Non-pigmented ciliary epithelial cell (primary cell): ENCODE measurements around the gene PAMR1.

Experiments
- DNase-seq: peaks from one replicate; pipeline ENCODE4 v3.0.0-alpha.2; 2010; ENCODE audit warnings: low read depth

Gene PAMR1

DNA sequence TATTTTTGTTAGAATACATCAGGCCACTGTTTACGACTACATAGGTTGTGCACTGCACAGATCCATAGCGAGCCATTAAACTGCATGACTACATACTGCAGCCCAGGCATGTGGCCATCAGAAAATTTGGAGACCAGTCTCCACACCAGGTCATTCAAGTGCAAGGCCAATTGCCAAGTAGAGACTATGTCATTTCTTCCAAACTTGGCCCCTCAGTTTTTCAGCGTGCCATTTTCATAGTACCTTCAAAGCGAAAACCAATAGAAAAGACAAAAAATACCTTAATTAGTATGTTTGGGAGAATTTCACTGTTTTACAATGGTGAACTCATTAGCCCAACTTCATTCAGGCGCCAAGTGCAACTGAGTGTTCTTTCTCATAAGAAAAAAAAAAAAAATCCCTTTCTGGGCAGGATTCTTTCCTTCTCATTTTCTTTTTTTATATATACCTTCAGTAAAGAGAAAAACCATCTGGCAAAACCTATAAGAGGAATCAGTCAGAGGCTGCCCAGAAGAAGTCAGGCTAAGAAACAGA, 30.4 kb downstream of the PAMR1 start:
- DNase-seq: no peak

DNA sequence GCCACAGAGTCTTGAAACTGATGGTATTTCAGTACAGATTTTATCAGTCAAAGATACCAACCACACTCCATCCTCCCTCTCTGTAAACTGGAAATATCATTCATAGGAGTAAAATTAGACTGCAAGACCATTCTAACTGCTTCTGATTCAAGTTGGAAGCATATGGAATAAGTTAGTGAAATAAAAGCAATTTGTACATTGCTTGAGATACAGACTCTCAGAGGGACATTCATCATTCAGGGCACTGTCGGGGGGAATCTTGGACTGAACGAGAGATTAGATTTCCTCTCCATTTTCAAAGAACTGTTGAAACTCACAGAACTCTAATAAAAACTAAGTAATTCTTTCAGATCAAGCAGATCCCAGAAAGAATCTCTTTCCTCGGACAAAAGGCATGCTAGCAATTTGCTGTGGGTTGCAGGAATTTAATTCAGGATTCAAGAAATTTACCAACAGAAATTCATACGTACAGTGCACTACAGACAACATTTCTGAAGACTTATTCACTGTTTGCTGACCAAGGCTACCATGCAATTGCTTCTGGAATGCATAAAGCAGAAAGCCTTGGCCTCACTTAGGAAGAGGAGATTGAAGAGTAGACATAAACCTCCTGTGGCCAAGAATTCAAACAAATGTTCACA, 34.1 kb downstream of the PAMR1 start:
- peak; percentile 88 for DNase-seq

DNA sequence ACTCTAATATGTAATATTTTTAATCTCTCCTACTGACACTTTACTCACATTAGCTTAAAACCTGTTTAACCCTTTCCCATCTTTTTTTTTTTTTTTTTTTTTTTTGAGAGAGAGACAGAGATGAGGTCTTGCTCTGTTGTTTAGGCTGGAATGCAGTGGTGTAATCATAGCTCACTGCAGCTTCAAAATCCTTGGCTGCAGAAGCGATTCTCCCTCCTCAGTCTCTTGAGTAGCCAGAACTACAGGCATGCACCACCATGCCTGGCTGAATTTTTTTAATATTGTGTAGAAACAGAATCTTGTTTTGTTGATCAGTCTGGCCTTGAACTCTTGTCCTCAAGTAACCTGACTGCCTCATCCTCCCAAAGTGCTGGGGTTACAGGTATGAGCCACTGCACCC, 37.3 kb downstream of the PAMR1 start:
- no peak for DNase-seq

DNA sequence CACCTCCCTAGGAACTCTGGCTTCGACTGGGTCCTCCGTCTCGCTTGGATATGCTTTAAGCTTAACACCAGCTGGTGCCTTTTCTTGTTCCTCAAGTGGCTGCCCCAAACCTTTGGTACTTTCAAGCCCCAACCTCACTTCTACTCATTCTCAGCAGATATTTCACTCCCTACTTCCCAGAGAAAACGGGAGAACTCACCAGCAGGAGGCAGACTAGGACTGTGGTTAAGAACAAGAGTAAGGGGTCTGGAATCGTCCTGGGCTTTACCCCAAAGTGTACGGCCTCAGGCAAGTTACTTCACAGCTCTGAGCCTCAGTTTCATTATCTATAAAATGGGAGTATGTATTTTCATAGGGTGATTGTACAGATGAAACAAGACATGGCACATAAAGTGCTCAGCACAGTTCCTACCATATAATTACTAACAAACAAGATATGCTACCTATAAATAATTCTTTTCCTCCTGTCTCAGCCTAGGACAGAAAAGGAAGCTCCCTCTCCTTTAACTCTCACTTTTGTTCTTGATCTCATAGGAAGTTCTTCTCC, 37.8 kb downstream of the PAMR1 start:
- DNase-seq: no peak

DNA sequence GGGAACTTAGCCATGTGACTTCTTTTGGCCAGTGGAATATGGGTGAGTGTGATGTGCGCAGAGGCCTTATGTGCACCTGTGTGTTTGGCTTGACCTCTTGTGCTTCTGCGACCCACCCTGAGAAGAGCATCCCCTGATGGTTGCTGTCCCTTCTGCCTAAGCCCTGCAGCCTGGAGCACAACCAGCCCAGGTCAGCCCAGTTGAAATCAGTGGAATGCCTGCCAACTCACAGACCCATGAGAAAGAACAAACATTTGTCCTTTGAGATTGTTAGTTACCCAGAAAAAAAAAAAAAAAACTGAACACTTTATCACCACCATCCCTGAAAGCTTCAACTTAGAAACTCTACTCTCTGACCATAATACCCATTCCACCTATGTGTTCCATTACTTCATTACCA, 38.5 kb downstream of the PAMR1 start:
- no peak for DNase-seq

DNA sequence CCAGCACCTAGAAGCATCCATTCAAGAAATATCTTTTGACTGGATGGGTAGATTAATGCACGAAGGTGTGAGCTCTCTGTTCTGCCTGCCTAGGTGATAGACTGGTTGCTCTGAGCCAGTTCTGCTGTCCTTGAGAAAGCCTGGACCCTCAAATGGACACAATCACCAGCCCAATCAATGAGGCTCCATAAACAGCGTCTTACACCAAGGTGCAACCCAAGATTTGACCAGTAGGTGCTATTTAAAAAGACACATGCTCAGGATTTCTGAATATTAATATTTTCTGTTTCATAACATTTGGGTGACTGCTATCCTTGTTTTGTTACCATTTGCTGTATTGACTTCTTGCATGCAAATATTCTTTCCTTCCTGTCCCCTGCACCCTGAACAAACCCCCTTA, 39.0 kb downstream of the PAMR1 start:
- no peak for DNase-seq

DNA sequence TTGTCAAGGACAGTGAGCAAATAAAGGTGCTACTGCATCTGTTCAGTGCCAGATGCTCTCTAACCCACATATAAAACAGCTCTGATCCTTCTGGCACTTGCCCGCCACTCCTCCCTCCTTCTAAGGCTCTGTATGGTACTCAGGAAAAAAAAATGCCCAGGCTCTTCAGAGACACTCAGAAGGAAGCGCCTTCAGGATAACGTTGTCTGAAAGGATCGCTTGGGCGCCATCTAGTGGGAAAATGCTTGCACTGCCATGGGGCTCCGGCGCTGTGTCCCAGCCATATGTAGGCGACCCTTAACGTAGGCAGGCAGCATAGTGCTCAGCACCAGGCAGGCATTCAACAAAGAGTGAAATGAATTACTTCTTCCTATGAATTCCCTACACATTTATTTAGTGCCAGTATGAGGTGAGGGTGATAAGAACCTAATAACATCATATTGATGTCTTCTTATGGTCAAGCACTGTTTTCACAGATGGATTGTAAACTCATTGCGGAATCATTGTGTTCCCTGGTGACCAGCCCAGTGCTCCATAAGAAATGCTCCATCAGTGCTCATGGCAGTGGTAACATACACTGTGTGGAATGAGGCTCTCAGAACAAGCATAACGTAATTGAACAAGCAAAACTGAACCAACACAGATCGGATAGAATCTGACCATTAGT, 39.6 kb downstream of the PAMR1 start:
- DNase-seq: peak; percentile 19

DNA sequence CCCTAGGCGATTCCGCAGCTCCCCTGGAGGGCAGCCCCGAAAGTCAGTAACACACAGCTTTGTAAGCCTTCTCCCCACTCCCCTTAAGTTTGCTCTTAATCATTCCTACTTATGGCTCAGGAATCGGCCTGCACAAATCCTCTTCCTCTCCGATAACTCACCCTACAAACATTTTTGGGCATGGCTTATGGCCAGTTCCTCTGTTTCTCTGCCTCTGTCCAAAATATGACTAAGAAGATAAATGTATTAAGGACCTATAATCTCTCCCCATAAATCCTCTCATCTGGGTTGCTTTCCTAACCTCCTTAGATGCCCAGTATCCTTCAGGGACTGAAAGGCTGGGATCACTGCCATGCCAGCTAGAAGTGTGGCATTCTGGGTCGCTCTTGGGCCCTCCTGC, 41.0 kb downstream of the PAMR1 start:
- peak; percentile 13 for DNase-seq

DNA sequence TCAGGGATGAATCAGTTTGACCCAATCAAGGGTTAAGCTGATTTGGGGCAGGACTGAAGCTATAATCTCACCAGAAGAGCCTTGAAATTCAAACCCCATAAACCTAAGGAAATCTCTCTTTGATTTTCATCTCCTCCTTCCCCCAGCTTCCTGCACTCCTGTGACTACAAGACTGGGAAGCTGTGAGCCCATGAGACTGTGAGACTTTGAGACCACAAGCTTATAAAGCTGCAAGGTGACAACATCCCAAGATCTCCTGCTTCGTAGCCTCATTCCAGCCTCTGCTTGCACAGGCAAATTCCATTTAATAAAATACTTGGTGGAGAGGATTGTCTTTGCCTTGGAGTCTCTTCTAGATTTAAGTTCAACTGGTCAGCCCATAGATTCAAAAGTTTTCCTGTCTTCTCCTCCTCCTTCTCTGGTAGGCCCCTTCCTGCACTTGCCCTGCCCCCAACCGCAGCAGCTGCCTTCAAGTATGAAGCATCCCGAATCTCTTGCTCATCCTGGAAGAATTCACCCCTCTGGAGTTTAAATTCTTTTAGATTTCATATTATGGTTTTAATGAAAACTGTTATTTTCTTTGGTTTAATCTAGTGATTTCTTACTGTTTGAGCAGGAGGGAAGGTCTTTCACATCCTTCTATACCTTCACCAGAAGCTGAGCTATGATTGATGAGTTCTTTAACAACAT, 42.1 kb downstream of the PAMR1 start:
- DNase-seq: peak; percentile 45

DNA sequence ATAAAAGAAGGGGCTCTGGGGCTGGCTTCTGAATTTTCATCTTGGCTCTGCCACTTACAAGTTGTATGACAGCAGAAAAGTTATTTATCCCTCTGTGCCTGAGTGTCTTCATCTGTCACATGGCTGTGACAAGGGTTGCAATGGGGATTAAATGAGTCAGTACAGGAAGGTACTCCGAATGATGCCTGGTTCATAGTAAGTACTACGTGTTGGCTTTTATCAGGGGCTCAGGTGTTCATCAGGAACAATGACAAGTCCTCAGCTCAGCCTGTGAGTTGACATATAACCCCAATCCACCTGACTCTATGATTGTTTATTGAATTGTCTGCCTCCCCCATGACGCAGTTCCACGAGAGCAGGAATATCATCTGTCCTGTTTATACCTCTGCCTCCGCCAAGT, 45.7 kb downstream of the PAMR1 start:
- no peak for DNase-seq

DNA sequence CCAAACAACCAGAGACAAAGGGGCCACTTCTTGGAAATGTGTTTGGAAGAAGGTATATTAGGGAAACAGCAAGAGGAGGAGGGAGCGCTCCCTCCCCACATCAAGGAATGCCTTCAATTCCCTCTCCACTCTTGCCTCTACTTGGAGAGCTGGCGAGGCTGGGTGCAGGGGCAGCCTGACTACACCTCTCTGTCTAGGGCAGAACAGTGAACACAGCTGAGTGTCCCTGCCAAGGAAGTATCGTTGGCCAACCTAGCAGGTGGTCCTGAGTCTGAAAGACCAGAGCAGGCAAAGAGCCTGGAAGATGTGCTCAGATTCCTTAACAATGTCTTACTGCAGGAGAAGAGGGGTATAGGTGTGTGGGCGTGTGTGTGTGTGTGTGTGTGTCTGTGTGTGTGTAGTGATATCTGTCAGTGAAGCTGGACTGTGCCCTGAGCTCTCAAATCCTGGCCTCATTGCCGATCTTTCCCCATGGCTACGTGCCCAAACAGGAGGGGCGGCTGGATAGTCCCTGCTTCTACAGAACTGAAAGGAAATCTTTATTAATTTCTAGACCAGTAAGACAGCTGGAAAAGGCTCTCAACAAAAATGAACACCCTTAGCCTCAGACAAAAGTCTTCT, 46.8 kb downstream of the PAMR1 start:
- DNase-seq: no peak

DNA sequence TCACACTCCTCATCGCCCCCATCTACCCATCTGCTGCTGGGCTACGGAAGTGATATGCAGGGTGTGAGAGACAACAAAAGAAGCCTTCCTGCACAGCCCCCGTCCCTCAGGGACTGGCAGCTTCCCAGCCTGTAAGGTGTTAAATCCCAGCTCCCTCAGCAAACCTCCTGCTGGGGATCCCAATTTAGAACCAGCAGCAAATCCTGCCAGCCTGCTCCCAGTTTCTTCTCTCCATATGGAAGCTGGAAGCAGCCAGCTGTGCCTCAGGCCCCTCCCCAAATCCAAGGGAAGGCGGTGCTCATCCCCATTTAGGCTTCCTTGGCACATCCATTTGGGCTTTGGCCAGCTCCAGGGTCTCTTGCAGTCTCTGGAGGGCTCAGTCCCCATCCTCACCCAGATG, 47.5 kb downstream of the PAMR1 start:
- DNase-seq: no peak

DNA sequence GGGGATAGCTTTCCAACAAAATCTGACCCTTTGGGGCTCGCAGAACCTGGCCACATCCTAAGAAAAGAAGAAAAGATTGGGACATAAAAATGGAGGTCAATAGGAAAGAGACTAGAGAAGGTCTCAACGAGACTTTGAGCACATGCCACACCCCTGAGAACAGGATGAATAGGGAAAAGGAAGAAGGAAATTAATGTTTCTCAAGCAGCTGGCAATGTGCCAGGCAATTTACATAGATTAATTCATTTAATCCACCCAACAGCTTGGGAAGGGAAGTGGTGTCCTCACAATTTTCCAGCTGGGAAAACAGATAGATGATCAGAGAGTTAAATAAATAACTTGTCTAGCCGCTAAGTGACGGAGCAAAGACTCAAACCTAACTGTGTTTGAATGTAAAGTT, 50.7 kb downstream of the PAMR1 start:
- no peak for DNase-seq

DNA sequence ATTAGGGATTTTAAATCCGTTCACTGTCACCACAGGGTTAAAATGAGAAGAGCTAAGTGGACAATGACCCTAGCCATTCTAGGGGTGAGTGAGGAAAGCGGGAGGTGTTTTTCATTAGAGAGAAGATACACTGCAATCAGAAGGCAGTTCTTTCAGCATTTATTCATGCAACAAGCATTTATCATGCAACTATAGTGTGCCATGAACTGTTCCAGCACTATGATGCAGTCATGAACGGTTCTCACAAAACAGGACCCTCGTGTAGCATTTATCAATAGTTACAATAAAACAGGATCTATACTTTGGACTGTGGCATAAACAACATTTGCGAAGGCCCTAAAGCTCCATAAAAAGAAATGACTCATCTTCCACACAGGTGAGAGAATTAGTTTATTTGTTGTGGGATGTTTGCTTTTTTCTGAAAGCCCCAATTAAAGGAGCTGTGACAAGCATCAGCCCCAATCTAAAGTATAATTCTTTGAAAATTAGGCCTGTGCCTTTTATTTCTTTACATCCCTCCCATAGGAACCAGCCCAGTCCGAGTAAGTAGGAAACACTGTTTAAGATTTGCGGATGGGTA, 51.5 kb downstream of the PAMR1 start:
- no peak for DNase-seq

DNA sequence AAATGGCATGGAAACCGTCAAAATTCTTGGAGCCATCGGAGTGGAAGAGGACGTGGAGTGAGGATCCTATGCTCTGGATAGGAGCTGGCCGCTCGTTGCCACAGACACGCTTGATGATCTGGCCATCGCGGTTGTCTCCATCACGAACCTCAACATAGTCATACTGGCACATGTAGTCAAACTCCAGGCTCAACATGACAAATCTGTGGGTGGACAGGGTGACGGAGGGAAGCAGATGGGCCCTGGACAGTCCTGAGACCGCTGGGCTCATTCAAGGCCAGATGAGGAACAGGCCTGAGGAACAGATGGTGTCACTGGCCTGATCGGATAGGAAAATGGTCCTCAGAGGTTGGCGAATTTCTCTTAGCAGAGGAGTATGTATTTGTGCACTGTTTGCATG, 54.8 kb downstream of the PAMR1 start:
- DNase-seq: no peak

DNA sequence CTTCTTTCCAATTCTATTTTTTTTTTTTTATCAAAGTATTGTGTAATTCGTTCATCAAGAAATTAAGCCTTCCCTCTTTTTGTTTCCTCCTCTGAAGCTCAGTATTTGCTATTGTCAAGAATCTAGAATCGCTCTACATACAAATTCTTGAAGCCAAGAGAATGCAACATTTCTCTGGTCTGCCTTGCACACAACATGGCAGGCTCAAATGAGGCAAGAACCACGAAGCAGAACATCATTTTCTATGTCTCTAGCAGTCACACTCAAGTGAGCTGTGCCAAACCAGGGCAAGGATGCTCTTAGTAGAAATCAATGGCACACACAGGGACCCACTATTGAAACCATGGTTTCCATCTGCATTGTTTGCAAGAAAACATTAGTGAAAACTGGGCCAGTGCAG, 59.4 kb downstream of the PAMR1 start:
- no peak for DNase-seq

DNA sequence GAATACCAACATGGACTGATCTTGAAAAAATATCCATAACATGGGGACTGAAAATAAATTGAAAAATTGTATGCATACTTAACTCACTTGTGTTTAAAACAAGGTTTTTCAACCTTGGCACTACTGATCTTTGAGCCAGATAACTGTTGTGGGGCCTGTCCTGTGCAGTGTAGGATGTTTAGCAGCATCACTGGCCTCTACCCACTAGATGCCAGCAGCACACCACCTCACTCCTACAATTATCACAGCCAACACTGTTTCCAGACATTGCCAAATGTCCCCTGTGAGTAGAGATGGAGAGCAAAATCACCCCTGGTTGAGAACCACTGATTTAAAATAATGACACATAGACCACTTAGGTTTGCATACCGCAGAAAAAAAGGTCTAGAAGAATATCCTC, 61.1 kb downstream of the PAMR1 start:
- no peak for DNase-seq

DNA sequence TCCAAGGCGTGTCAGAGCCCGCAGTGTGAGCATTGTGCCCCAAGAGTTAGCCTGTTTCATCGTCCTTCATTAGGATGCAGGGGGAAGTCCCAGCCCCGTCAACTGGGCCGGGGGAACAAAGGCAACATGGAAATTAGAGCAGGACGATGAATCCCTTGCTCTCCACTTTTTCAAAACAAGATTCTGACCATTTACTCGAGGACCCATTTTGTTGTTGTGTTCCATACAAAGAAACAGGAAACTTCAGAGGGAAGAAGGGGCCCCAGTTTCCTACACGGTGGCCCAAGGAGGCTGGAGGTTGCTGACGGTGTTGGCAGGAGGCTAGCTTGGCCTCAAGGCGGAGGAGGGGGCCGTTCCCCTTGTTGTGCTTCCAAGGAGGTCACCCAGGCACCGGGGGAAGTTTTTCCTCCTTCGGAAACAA, 62.1 kb downstream of the PAMR1 start:
- no peak for DNase-seq

DNA sequence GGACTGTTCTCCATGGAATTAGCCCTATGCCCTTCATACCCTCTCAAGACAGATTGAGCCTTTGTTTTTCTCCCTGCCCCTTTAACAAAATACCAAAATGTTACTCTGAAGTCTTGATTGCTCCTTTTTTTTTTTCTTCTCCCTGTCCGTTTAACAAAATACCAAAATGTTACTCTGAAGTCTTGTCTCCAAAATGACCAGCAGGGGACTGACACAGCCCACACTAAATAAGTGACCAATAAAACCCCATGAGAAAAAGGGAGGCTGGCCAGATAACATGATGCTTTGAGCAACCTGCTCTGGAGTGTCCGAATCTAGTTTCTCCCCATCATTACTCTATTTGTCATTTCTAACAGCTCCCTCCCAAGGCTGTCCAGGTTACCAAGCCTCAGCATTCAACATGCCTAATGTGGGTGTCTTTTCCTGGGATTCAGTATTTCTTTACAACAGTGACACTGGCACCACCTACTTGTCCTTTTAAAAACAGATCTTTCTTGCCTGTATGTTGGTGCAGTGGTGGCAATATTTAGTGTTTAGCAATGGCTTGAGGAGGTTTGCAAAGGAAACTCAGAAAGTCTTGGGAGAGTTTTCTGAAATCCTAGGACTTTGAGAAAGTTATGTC, 63.4 kb downstream of the PAMR1 start:
- no peak for DNase-seq

DNA sequence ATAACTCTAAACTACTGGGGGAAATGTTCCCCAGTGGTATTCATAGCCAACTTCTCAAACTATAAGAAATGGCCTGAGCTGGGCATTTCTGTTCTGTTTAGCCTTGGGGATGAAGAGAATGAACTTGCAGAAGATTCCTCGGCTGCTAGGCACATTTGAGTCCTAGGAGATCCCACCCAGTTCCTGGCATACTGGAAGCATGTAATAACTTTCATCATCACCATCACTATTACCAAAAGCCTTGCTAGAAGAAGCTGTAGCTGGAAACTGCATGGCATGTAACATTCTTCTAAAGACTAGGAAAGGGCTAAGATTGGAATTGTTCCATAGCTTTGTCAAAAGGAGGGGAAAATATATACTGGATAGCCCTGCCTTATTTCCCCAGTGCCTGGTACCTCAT, 65.9 kb downstream of the PAMR1 start:
- no peak for DNase-seq

DNA sequence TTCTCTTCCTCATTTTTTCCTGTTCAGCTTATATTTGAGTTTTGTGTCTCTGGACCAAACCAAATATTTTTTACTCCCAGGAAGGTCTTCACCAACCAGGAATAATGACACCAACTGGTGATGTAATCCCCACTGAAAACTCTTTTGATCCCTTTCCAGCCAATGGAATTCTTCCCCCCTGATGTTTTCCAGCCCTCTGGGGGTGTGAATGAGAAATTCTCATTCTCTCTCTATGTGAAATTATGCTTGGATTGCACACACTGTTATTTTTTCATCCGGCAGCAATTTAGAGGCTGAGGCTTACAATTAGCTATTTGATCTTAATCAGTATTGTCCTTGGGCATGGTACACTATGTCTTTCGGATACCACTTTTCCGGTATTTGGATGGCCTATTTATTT, 66.6 kb downstream of the PAMR1 start:
- DNase-seq: peak; percentile 6

DNA sequence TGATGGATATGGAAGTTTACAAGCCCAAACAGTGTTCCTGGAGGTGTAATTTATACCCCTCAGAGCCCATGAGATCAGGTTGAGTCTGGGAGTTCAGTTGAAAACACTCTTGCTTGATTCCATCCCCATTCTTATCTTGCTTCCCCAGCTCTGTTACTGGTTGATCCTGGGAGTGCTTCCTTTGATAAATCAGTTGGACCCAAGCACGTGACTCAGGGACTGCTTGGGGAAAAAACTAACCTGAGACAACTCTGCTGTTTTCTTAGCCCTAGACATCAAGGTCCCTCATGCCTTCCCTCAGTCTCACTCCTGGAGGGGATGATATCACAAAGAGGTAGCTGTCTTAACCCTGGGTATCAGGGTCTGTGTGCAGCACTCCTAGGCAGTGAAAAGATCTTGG, 71.1 kb downstream of the PAMR1 start:
- DNase-seq: no peak
